HG03175 (cell line): ENCODE measurements around the gene LPP.

Experiments used
- ATAC-seq: cut with Tn5 transposase; IDR thresholded peaks from one replicate; pipeline ENCODE4 v1.9.1; 2021; ENCODE audit warnings: mild to moderate bottlenecking, moderate library complexity; ENCODE audit not compliant: unreplicated experiment

LPP gene

DNA sequence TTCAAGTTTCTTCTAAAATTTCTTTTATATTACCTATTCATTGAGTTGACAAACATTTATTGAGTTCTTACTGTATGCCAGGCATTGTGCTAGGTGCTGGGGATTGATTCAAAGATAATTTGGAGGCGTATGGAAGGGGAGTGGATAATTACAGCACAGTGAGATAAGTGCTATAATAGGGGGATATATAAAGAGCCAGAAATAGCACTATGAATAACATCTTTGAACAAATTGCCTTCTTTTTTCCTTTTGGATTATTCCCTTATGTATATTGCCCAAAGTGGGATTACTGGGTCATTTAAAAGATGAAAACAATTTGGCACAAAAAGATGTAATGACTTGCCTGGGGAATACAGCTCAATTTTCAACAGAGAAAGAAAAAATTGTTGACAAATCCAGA, 64.6 kb downstream of the LPP start:
- no peak for ATAC-seq

- ATAC-seq: no peak
These were observed 65.2 kb downstream of the LPP start for GRCh38 chr3:188219147-188219546.

DNA sequence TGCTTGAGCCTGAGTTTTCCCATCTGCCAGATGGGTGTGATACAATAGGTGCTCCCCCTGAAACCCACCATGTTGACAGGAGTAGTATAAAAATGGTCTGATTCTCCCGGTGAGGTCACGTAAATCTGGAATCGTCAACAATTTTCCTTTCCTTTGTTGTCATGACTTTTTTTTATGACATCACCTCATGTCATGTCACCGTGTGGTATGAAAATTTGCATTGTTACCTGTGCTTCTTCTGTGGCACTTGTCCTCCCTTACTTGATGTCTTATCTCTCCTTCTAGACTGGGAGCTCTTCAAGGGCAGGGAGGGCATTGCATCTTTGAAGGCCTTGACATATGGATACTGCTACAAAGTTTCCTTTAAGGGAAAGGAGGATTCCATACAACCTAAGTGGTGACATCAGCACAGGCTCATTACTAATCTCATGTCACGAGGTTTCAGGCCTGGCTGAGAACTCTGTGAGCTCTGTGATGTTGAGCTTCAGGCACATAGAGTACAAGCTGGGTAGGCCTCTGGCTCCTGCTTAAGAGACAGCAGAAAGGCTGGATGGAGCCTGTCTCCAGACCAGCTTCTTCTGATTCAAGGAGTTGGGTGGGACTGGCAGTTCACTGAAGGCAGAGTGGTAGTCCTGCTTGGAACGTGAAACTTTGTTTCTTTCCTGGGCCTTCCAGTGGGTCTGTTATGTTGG, 66.3 kb downstream of the LPP start:
- no peak for ATAC-seq

DNA sequence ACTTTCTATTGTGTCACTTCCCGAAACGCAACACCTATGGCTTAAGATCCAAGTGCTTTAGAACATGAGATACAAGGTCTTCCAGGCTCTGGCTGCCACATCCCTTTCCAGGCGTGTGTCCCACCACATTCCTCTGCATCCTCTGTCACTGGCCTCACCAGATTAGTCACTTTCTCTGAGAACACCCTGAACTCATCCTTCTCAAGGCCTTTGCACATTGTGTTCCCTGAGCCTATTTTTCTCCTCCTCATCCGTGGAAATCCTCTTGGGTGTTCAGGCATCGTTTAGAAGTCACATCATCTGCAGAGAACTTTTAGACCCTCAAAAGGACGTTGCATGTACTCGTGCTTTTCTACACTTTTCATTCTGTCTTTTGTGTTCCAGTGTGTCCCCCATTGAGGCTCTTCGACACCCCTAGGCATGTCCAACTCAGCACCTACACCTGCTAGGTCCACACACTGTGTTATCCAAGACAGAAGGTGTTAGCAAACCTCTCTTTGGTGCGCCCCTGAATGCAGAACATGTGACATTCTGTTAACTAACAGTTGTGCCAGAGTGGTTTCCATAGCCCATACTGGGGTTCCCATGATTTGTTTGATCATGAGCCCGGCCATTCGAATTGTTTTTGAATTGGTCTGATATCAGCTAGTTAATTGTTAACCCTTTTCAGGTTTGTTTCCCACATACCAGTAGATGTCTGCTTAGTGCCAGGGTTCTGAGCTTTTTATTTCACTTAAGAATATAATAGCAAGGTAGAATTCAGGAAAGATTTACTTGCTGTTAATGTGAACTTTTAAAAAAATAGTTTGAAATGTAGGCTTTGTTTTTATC, 67.2 kb downstream of the LPP start:
- no peak for ATAC-seq

DNA sequence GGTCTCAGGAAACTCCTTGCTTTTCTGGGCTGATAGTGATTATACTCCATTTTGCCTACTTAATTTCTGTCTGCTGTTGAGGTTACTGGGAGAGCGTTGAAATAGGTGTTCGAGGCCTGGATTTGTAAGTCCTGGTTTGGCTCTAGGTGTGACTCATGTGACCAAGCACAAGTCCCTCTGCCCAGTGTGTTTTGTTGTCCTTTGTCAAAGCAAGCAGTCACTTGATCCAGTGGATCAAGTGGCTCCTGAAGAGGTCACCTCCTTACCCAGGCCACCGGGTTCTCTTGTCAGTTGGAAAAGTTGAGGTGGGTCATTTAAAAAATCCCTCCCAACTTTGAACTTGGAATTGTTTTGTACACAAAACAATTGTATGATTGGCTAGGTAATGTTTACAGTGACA, 70.0 kb downstream of the LPP start:
- ATAC-seq: no peak

DNA sequence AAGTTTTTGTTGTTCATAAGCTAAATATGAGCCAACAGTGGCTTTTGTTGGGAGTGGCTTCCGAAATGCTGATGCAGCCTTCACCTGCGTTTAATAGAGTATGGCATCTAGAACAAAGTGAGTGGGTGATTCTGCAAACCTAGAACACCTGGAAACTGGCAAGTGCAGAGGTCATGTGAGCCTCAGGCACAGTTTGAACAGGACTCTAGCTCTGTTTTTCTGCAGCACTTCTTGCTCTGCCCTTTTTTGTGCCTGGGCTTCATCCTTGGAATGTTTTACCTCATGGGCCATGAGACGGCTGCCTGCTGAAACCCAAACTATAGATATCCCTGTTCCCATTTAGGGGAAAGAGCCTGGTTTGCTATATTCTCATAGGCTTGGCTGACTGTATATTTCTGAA, 73.5 kb downstream of the LPP start:
- no peak for ATAC-seq

GRCh38 chr3:188229177-188229576, 75.2 kb downstream of the LPP start:
- no peak for ATAC-seq

GRCh38 chr3:188229726-188230125, 75.8 kb downstream of the LPP start:
- ATAC-seq: no peak

DNA sequence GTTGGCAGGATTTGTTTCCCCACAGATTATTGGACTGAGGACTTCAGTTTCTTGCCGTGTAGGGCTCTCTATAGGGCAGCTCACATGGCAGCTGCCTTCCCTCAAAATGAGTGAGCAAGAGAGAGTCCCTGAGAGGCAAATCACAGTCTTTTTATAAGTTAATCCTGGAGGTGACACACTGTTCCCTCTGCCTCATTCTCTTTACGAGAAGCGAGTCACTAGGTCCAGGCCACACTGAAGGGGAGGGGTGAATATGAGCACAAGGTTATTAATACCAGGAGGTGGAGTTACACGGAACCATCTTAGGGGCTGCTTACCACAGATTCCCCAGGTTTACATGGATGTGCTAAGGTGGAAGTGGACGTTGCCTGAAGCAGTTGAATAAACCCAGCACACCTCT, 77.0 kb downstream of the LPP start:
- no peak for ATAC-seq

DNA sequence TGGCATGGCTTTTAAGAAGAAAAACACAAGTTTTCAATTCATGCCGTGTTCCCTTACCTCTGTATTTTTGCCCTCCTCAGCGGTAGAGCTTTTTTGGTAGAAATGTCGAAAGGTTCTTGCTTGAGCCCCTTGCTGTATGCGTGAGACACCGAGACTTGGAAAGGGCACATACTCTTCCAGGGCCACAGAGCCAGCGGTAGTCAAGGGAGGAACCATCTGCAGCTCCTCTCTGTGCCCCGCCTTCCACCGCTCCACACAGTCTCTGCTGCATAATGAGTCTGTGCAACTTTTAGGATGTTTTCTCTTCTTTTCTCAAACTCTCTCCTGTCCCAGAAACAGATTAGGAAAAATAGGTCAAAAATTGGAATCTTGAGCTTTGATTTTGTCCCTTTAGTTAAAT, 77.5 kb downstream of the LPP start:
- no peak for ATAC-seq

GRCh38 chr3:188232656-188233055, 78.7 kb downstream of the LPP start:
- ATAC-seq: no peak

DNA sequence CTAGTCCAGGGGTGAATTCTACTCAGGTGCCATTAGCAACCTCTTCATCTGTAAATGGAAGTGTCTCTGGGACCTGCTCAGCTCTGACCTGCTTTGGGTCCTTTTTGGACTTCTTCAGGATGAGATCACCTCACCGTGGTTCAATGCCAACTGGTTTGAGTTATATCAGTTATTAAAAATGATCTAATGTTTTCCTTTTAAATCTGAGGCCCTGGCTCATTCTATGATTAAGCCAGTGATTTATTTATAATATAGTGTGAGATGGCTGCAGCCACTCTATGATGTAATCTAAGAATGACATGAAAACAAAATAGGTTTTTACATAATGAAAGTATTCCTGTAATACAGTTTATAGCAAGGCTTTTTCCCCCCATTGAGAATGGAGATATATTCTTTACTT, 79.4 kb downstream of the LPP start:
- no peak for ATAC-seq

DNA sequence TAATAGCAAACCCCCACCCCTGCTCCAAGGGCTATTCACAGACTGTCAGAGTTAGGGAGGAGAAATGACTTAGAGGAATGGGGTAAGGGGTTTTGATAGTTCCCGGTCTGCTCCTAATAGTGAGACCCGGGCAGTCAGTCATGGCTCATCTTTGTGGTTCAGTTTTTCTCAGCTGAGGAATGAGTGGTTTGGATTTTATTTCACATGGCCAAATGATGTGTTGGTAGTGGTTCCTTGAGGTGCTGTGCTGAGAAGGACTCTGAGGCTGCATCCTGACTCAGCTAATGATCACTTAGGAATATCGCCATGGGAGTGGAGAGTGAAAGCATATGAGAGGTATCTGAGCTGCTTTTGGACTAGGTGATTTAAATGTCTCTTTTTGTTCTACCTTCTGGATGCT, 80.2 kb downstream of the LPP start:
- ATAC-seq: no peak

GRCh38 chr3:188236271-188236670, 82.3 kb downstream of the LPP start:
- ATAC-seq: no peak

DNA sequence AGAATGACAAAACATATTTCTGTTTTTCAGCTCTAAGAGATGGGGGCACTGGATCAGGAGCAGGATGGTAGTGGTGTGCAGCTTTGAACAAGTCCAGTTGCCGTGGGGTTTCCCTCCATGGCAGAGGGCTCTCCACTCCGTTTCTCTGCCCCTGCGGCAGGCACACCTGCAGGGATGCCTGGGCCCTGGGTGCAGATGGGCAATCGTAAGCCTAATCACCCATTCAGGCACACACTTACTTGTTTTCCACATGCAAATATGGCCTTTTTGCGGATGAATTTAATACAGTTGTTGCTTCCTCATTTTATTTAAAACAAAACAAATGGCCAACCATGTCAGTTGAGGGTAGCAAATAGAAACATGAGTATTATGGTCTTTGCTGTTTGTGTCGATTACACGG, 85.1 kb downstream of the LPP start:
- ATAC-seq: no peak

DNA sequence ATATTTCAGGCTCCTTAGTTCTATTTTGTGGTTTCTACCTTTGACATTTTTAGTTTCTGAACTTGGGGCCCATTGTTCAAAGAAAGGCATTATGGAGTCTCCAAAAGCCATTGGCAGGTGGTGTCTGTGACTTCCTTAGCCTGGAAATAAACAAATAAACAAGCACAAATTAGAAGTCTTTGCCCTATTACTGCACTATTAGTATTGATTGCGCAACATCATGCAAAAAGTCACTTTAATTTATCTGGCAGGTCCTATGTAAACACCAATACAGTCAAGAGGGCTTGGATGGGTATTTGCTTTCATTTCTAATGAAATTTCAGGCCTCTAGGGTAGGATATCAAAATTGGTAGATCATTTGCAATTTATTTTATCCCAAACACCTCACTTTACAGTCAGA, 85.6 kb downstream of the LPP start:
- ATAC-seq: no peak

- no peak for ATAC-seq
These were observed 86.4 kb downstream of the LPP start for GRCh38 chr3:188240189-188240981.

DNA sequence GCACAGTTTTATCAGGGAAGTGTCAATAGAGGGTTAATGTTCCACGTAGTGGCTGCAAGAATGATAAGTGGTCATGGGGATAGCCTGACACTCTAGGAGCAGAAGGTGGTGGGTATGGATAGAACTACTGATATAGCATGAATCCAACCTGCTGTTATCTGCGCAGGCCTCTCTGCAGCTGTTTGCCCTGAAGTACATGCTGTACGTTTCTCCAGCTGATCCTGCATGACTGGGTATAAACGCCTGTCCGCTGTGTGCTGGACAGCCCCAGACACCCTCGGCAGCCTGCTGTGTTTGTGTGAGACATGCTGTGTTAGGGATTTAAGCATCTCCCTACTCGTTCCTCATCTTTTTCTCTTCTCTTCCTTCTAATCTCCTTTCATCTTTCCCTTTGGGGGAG, 87.1 kb downstream of the LPP start:
- ATAC-seq: no peak

DNA sequence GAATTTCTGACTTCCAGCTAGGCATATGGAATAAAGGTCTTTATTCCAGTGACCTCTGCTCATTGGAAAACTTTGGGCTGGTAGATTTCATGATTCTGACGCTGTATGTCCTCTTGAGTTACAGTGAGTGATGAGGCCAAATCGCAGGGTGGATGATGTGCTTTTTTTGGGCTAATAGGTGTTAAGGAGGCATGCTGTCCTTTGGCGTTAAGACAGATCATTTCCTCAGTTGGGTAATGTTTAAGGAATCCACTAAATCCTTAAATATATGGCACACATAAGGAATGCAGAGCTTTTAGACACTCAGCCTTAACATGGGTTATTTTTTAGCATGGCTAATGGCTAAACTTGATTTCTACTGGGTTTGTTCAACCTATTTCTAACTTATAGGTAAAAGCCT, 87.9 kb downstream of the LPP start:
- ATAC-seq: no peak

DNA sequence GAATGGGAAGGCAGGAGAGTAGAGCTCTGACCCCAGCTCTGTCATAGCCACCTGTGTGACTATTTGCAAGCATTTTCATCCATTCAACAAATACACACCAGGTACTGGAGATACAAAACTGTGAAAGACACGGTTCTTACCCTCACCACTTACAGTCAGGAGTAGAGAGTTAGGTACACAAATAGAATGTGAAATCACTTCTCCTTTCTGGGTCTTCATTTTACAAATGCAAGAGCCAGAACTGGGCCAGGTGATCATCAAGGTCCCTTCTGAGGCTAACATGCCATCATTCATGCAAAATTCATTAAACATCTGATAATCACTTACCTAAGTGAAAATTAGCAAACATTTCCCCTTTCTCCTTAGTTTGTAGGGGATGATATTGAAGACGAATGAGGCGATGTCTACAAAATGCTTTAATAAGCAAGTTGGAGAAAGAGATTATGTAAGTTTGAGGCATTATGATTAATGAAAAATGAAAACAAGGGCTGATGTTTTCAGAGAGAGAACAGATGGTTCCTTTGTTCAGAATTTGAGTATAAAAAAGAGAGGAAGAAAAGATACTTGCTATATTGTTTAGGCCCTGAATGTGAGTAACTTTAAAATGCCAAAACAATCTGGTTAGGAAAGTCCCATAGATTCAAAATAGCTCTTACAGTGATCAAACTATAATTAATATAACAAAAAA, 88.6 kb downstream of the LPP start:
- ATAC-seq: no peak

- ATAC-seq: no peak
These were observed 89.3 kb downstream of the LPP start for GRCh38 chr3:188243124-188243795.
